Natural killer cell treated with Interleukin-12 subunit alpha and Interleukin-12 subunit beta and Interleukin-15 and Interleukin-18, amount 100 ng/mL, for 72 hours (primary cell): Measurements from ENCODE around the gene STC2. TPM values are rescaled to one million over a fixed set of nuclear protein-coding genes. Genes with fewer than 3 reads are reported as not detected.

Experiments
- ATAC-seq, 2 donors: fragments of 150-1000 bp; cut with Tn5 transposase in 1 of 2; sonication (Bioruptor Pico), chemical (Tn5 transposase) in 1 of 2; 2 replicates each; pipeline ENCODE4 v1.10.0; 2021
- DNase-seq: peaks from one replicate; pipeline ENCODE4 v3.0.0; 2022; ENCODE audit warnings: low spot score
- H3K27ac Mint-ChIP-seq, 2 donors: 1 replicate in 1 of 2; 2 replicates in 1 of 2; pipeline ENCODE4 v1.8.0; 2022; ENCODE audit warnings: mixed read lengths in 2 of 2, mild to moderate bottlenecking in 1 of 2, moderate library complexity in 1 of 2
- H3K27me3 Mint-ChIP-seq, 2 donors: 1 replicate in 1 of 2; 2 replicates in 1 of 2; pipeline ENCODE4 v1.8.0; 2022; ENCODE audit warnings: mixed read lengths in 2 of 2
- H3K36me3 Mint-ChIP-seq: one replicate; pipeline ENCODE4 v1.8.0; 2022; ENCODE audit warnings: mixed read lengths
- H3K4me1 Mint-ChIP-seq, 2 donors: 1 replicate in 1 of 2; 2 replicates in 1 of 2; pipeline ENCODE4 v1.8.0; 2022; ENCODE audit warnings: low read depth in 2 of 2, mixed read lengths in 2 of 2, mild to moderate bottlenecking in 1 of 2
- H3K4me3 Mint-ChIP-seq: one replicate; pipeline ENCODE4 v1.8.0; 2022; ENCODE audit warnings: mixed read lengths
- H3K9me3 Mint-ChIP-seq: 2 replicates; pipeline ENCODE4 v1.8.0; 2022; ENCODE audit warnings: mixed read lengths
- total RNA-seq, 2 donors: library from RNA; stranded (reverse); gene quantifications; one replicate each; pipeline ENCODE4 v1.2.3, GENCODE V29; 2022

The STC2 gene
- total RNA-seq, 2 donors from 2014 or later: 0.59 to 0.78 TPM

- Mint-ChIP-seq H3K27me3 (peaks cover 34 to 48% of the 10 kb centered on the region in 2 donors), H3K27ac (no peak overlapping the region), H3K4me1 (peaks cover 12 to 13% of the 10 kb centered on the region in 2 donors), H3K9me3 (no peaks in the 10 kb centered on the region), H3K36me3 (no peaks in the 10 kb centered on the region), H3K4me3 (no peak overlapping the region)
- no peak for ATAC-seq
- no peak for DNase-seq
Observed at GRCh38 chr5:173334808-173335207, 6.6 kb upstream of the STC2 start.

GRCh38 chr5:173333925-173334661, 5.9 kb upstream of the STC2 start:
- Mint-ChIP-seq H3K27ac (no peak overlapping the region), H3K27me3 (peaks cover 37 to 50% of the 10 kb centered on the region in 2 donors), H3K4me3 (no peak overlapping the region), H3K9me3 (no peaks in the 10 kb centered on the region), H3K36me3 (no peaks in the 10 kb centered on the region), H3K4me1 (peaks cover 13% of the 10 kb centered on the region in 2 donors)
- ATAC-seq (no peak), DNase-seq (no peak)

GRCh38 chr5:173331956-173332479, 3.8 kb upstream of the STC2 start:
- Mint-ChIP-seq H3K9me3 (no peaks in the 10 kb centered on the region), H3K4me1 (peaks cover 19 to 22% of the 10 kb centered on the region in 2 donors), H3K27ac (no peak overlapping the region), H3K4me3 (no peak overlapping the region), H3K27me3 (peaks cover 44 to 47% of the 10 kb centered on the region in 2 donors), H3K36me3 (no peaks in the 10 kb centered on the region)
- DNase-seq: peak; percentile 76
- peak; percentile 87 to 93 for ATAC-seq

DNA sequence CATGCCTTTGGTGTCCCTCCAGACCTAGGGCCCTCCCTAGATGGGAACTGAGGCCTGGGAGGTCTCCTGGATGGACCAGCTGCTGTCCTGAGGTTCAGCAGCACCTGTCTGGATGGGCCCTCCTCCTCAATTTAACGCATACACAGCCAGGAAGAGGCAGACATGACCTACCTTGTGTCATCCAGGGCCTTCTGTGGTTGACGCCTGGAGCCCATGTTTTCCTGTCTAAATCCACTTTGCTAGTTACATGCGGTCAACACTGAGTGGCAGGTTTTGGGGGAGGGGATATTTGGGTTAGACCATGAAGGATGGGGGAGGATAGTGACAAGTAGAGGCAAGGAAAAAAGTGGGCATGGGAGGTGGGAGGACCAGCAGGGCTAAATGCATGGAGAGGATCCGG, 3.1 kb upstream of the STC2 start:
- no peak overlapping the region for H3K27ac Mint-ChIP-seq

DNA sequence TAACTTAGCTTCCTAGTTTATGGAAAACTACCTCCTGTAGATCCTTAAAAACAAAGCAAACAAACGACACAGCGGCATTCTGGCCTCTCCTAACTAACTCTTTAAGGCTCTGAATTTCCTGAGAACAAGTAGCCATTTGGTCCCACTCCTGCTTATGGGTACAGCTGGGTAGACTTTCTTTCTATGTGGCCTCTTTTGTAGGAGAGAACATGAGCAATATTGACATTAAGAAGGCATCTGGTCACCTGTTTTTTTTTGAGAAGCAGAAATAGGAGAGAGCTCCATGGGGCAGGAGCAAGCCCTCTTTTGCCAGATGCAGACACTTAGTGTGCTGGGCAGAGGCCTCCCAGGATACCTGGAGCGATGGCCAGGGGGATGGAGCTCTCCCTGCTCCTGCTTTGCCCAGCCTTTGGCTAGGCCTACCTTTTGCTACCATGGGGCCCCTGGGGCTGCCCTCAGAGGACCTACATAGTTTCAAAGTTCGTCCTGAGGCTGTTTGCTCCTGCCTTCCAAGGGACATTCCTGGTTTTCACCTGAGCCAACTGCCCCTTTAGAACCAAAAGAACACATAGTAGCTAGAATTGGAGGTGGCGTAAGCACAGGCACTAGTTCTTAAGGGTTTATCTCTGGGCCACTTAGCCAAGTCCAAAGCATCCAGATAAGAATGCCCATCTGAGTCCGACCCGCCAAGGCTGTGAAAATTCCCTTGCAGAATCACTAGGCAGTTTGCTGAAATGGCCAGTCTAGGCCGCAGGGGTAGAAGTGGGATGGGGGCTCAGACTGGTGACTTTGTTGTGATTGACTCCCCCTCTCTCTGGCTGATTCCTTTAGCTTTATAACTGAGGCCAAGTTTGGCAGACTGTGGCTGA, 2.4 kb upstream of the STC2 start:
- Mint-ChIP-seq H3K4me1 (peaks cover 19 to 22% of the 10 kb centered on the region in 2 donors), H3K36me3 (no peaks in the 10 kb centered on the region), H3K9me3 (no peaks in the 10 kb centered on the region), H3K27me3 (peaks cover 46 to 53% of the 10 kb centered on the region in 2 donors), H3K4me3 (no peak overlapping the region), H3K27ac (no peak overlapping the region)
- DNase-seq (no peak), ATAC-seq (no peak)

More for the DNA sequence above, 3.1 kb upstream of the STC2 start:
- ATAC-seq: peak in 1 of 2 donors; percentile 14
- H3K4me3 Mint-ChIP-seq: peak overlapping the region; percentile 26
- no peaks in the 10 kb centered on the region for H3K36me3 Mint-ChIP-seq
- peaks cover 47 to 49% of the 10 kb centered on the region in 2 donors for H3K27me3 Mint-ChIP-seq
- no peak for DNase-seq
- H3K9me3 Mint-ChIP-seq: no peaks in the 10 kb centered on the region
- H3K4me1 Mint-ChIP-seq: peaks cover 19 to 22% of the 10 kb centered on the region in 2 donors

DNA sequence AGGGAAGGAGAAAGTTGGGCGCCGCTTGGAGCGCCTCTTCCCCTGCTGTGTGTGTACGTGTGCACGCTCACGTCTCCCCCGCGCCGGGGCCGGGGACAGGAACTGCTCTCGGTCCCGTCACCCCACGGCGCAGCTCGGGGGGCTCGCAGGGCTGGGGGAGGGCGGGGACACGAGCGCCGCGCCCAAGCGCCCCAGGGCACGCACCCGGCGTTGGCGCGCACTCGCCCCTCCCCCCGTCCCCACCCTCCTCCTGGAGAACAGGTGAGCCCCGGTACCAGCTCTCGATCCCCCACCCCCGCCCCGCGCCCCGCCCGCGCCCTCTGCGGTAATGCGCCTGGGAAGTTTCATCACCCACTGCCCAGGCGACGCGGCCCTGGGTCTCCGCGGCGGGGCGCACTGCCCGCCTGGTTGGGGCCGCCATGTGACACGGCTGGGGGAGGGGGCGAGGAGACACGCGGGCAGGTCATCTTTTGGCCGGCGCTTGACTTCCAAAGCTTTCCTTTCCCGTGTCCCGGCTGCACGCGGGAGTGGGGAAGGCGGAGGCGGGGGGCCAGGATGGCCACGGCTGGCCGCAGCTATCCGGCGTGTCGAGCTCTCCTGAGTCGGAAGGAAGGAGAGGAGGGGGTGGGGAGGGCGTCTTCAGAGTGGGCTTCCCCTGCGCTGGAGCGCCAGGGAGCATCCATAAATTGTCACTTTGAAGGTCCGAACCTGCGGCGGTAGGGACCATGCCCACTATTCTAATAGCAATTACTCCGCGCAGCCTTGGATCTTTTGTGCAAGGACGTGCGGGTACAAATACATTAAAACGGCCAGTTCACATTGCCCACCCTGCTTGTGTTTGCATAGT, 1.5 kb upstream of the STC2 start:
- DNase-seq (no peak), ATAC-seq (peak in 1 of 2 donors; percentile 50)
- Mint-ChIP-seq H3K4me3 (peak overlapping the region; percentile 73), H3K27me3 (peaks cover 51 to 56% of the 10 kb centered on the region in 2 donors), H3K36me3 (no peaks in the 10 kb centered on the region), H3K4me1 (peaks cover 19 to 22% of the 10 kb centered on the region in 2 donors), H3K27ac (peak overlapping the region; percentile 39 to 61), H3K9me3 (no peaks in the 10 kb centered on the region)

GRCh38 chr5:173328844-173329490, 753 bp upstream of the STC2 start:
- ATAC-seq (no peak), DNase-seq (no peak)
- H3K27ac Mint-ChIP-seq: peak overlapping the region; percentile 61 to 78
- H3K36me3 Mint-ChIP-seq: no peaks in the 10 kb centered on the region
- H3K4me1 Mint-ChIP-seq: peaks cover 19 to 22% of the 10 kb centered on the region in 2 donors
- H3K27me3 Mint-ChIP-seq: peaks cover 55 to 63% of the 10 kb centered on the region in 2 donors
- peak overlapping the region; percentile 73 for H3K4me3 Mint-ChIP-seq
- H3K9me3 Mint-ChIP-seq: no peaks in the 10 kb centered on the region

DNA sequence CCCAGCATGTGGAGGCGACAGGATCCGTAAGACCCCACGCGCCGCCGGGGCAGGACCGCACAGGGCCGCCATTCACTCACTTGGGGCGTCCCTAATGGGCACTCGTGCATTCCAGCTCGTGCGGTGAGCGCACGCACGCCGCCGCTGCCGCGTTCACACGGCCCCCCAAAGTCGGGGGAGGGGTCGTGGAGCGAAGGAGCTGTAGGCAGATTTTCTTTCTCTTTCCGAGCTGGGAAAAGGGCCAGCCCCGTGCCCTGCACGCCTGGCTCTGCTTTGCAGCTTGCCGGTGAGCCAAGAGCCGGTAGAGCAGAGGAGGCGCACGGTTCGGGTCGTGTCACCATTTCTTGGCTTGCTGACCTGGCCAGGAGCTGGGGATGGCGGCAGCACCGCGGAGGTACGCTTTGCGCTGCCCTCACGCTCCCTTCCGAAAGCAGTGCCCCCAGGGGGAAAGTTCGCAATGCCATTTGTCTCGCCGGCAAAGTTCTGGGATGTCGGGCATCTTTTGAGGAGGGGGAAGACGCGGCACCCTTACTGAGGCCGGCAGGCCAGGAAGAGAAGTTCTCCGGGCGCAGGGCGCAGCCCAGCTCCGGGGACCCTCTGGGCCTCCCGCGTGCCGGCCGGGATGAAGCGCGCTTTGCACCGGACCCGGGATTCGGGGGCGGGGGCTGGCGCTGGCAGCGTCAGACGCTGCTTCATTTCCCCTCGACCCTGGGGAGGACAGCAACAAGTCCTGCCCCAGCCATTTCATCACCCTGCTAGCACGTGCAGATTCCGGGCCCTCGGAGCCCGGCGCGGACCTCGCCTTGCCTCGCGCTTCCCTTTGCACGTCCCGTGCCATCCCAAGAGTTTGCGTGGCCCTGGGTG, 898 bp downstream of the STC2 start:
- peak; percentile 48 for DNase-seq
- H3K27me3 Mint-ChIP-seq: peaks cover 53 to 59% of the 10 kb centered on the region in 2 donors
- no peak overlapping the region for H3K4me3 Mint-ChIP-seq
- ATAC-seq: no peak
- peaks cover 19 to 22% of the 10 kb centered on the region in 2 donors for H3K4me1 Mint-ChIP-seq
- no peaks in the 10 kb centered on the region for H3K9me3 Mint-ChIP-seq
- H3K27ac Mint-ChIP-seq: no peak overlapping the region
- no peaks in the 10 kb centered on the region for H3K36me3 Mint-ChIP-seq

DNA sequence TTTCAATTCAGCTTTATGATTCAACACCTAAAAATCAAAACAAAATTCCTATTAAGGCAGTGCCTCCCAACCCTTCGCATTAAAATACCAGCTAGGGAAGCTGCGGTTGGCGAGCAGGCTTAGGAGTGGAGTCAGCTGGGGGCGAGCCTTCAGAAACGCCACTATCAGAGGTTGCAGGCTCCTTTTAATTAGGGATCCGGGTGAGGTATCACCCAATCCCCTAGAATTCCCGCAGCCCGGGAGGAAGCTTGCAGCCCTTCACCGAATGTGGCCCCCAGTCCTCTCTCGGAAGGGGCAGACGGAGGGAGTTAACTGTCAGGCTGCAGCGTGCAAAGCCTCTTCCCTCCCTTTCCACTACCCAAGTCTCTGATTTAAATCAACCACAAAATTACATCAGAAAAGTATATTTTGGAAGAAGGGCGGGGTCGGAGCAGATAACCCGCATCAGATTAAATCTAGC, 1.7 kb downstream of the STC2 start:
- DNase-seq: peak; percentile 28
- Mint-ChIP-seq H3K4me1 (peaks cover 11 to 15% of the 10 kb centered on the region in 2 donors), H3K27ac (no peak overlapping the region), H3K4me3 (no peak overlapping the region), H3K36me3 (no peaks in the 10 kb centered on the region), H3K9me3 (no peaks in the 10 kb centered on the region), H3K27me3 (peaks cover 48 to 51% of the 10 kb centered on the region in 2 donors)
- ATAC-seq: no peak

DNA sequence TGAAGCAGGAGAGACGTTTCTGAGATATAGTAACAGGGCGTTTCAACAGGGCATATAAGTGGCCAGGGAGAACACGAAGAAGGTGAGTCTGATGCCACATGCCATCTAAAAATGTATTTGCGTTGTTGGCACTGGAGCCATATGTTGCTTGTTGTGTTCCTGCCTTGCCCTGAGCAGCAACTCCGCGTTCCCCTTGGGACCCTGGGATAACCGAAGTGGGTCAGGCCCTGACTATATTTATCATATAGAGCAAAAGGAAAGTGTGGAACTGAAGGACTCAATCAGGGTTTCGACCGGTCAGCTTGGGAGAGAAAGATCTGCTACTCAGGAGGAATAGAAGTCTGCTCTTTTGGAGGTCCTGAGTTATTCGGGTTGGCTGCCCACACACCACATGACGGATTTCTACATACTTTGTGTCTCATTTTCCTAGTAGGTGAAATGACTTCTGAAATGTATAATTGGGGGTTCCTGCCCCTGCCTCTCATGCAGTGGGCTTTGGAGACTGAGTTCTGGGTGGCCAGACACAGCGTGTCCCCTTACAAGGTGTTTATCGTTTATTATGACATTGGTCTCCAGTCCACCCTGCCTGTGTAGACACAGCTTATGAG, 3.0 kb downstream of the STC2 start:
- peaks cover 7 to 10% of the 10 kb centered on the region in 2 donors for H3K4me1 Mint-ChIP-seq
- no peaks in the 10 kb centered on the region for H3K36me3 Mint-ChIP-seq
- no peak for ATAC-seq
- peaks cover 40 to 46% of the 10 kb centered on the region in 2 donors for H3K27me3 Mint-ChIP-seq
- no peak for DNase-seq
- no peaks in the 10 kb centered on the region for H3K9me3 Mint-ChIP-seq
- H3K4me3 Mint-ChIP-seq: peak overlapping the region; percentile 13
- H3K27ac Mint-ChIP-seq: no peak overlapping the region

- H3K27me3 Mint-ChIP-seq: peaks cover 45 to 49% of the 10 kb centered on the region in 2 donors
Observed at GRCh38 chr5:173324115-173325001, 3.9 kb downstream of the STC2 start.

More at GRCh38 chr5:173324115-173325001, 3.9 kb downstream of the STC2 start:
- H3K27ac Mint-ChIP-seq: no peak overlapping the region
- H3K4me1 Mint-ChIP-seq: peaks cover 7 to 10% of the 10 kb centered on the region in 2 donors
- DNase-seq: peak; percentile 45
- ATAC-seq: no peak
- no peaks in the 10 kb centered on the region for H3K9me3 Mint-ChIP-seq
- H3K4me3 Mint-ChIP-seq: peak overlapping the region; percentile 13
- H3K36me3 Mint-ChIP-seq: no peaks in the 10 kb centered on the region
